Stomach (tissue), 9 donors: ENCODE results near the gene TBX15. TPM values are rescaled to one million over a fixed set of nuclear protein-coding genes. Genes with fewer than 3 reads are reported as not detected.

Experiments
- DNase-seq, 2 donors: peaks; one replicate each; pipeline versions ENCODE4 v3.0.0 to v3.0.0-alpha.2; 2013 to 2019
- H3K27ac ChIP-seq, 5 donors: fragments of 200-600 bp in 4 of 5; sonication (generic) in 4 of 5; one replicate each; pipeline ENCODE4 v1.5.1; 2013 to 2019; ENCODE audit warnings: mild to moderate bottlenecking in 1 of 5, moderate library complexity in 1 of 5
- H3K27me3 ChIP-seq, 3 donors: fragments of 200-600 bp; sonication (generic); one replicate each; pipeline ENCODE4 v1.5.1; 2017 to 2019; ENCODE audit warnings: mixed run types in 1 of 3
- H3K36me3 ChIP-seq, 4 donors: fragments of 200-600 bp; sonication (generic); 1 replicate in 3 of 4; 2 replicates in 1 of 4; pipeline ENCODE4 v1.5.1; 2016 to 2019
- H3K4me1 ChIP-seq, 4 donors: fragments of 200-600 bp; sonication (generic); one replicate each; pipeline ENCODE4 v1.5.1; 2016 to 2019
- H3K4me3 ChIP-seq, 4 donors: fragments of 200-600 bp; sonication (generic) in 3 of 4; one replicate each; pipeline ENCODE4 v1.5.1; 2016 to 2019; ENCODE audit warnings: mild to moderate bottlenecking in 1 of 4
- H3K9me3 ChIP-seq, 4 donors: fragments of 200-600 bp; sonication (generic); one replicate each; pipeline ENCODE4 v1.5.1; 2016 to 2019
- CTCF ChIP-seq, 7 experiments: fragments of 450-650 bp in 4 of 7; fragments of 200-600 bp in 3 of 7; sonication (generic) in 3 of 7; IDR thresholded peaks; one replicate each; pipeline ENCODE4 v1.5.1; 2016 to 2019; ENCODE audit warnings: antibody characterized with exemption in 7 of 7, control low read depth in 2 of 7, mild to moderate bottlenecking in 1 of 7
- EP300 ChIP-seq: sonication (generic); formaldehyde crosslinking; IDR thresholded peaks from one replicate; pipeline ENCODE4 v1.6.1; 2017; ENCODE audit warnings: antibody characterized with exemption
- POLR2A ChIP-seq, 4 donors: fragments of 450-650 bp; IDR thresholded peaks; one replicate each; pipeline ENCODE4 v1.6.1; 2016; ENCODE audit warnings: antibody characterized with exemption in 4 of 4, control low read depth in 2 of 4, mild to moderate bottlenecking in 1 of 4, moderate library complexity in 1 of 4
- POLR2AphosphoS5 ChIP-seq, 3 donors: sonication (generic); formaldehyde crosslinking; IDR thresholded peaks; one replicate each; pipeline ENCODE4 v1.6.1; 2016; ENCODE audit warnings: antibody characterized with exemption in 3 of 3
- WGBS, 5 donors: extraction: QIAGEN DNeasy Blood & Tissue Kit in 3 of 5; methylation state at CpG; one replicate each; pipeline versions ENCODE4 v1.1.5 to v1.1.7; 2013 to 2018; 5-methylcytosine and 5-hydroxymethylcytosine counted together
- intact Hi-C: fragments of 100-400 bp; cut with DNase I; formaldehyde crosslinking; loops from one replicate; pipeline ENCODE4 v1.15.1; 2023; ENCODE audit warnings: low total_unique reads
- polyA plus RNA-seq, 3 donors: library from polyadenylated mRNA; stranded (reverse); fragments of 200-250 nt; gene quantifications; one replicate each; pipeline ENCODE4 v1.2.3, GENCODE V29; 2013
- total RNA-seq, 5 donors: library from RNA; depleted of rRNA; stranded (reverse); fragments of >200 nt; gene quantifications; one replicate each; pipeline versions ENCODE4 v1.1.0 to v1.2.3, GENCODE V29; 2014 to 2016
- donor health status: healthy with polysubstance abuse.
- donor health status: Bipolar disorder and iron deficiency.
- donor health status: healthy.

Gene TBX15
- total and polyA plus RNA-seq, 8 donors = 0.05 to 0.37 TPM; not detected in 6

DNA sequence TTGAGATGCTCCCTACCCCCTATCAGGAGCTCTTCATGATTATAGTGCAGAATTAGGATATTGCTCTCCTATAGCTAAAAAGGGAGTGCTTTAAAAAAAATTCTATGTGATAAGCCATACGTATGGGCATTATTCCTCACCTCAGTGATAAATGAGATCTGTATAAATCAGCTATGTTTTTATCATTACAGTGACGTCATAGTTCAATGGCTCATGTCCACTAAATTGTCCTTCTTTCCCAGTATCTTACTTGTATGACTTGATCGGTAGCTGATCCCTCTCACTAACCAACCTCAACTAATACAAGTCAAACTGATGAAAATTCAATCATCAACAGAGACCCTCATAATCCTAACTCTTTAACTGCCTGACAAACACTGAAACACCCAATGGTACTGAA, 93.3 kb downstream of the TBX15 start:
- H3K4me3 ChIP-seq = no peak overlapping the region
- WGBS, 5 donors = 78 to 87% (median 84%) methylated on average over 3 of the region's 3 CpGs
- H3K36me3 ChIP-seq = no peaks in the 10 kb centered on the region
- no peak for DNase-seq
- H3K4me1 ChIP-seq = no peaks in the 10 kb centered on the region
- no peak overlapping the region for H3K27ac ChIP-seq
- no peaks in the 10 kb centered on the region for H3K27me3 ChIP-seq
- TF ChIP-seq POLR2AphosphoS5 (IDR thresholded peaks at IDR 0.05) = no peak
- no peak for TF ChIP-seq EP300
- TF ChIP-seq CTCF (IDR thresholded peaks at IDR 0.05) = no peak
- TF ChIP-seq POLR2A (IDR thresholded peaks at IDR 0.05) = no peak
- intact Hi-C loops = no loop called here
- H3K9me3 ChIP-seq = no peaks in the 10 kb centered on the region

GRCh38 chr1:118890851-118891384, 97.2 kb downstream of the TBX15 start:
- no peaks in the 10 kb centered on the region for H3K4me1 ChIP-seq
- intact Hi-C loops = no loop called here
- WGBS, 5 donors = 83 to 89% (median 88%) methylated on average over 5 of the region's 5 CpGs
- H3K9me3 ChIP-seq = no peaks in the 10 kb centered on the region
- H3K27ac ChIP-seq = no peak overlapping the region
- TF ChIP-seq POLR2A (IDR thresholded peaks at IDR 0.05) = no peak
- no peaks in the 10 kb centered on the region for H3K36me3 ChIP-seq
- no peak overlapping the region for H3K4me3 ChIP-seq
- DNase-seq = no peak
- no peaks in the 10 kb centered on the region for H3K27me3 ChIP-seq

GRCh38 chr1:118884946-118885345, 103.2 kb downstream of the TBX15 start:
- H3K27me3 ChIP-seq = no peaks in the 10 kb centered on the region
- H3K27ac ChIP-seq = no peak overlapping the region
- H3K36me3 ChIP-seq = no peaks in the 10 kb centered on the region
- 79 to 87% (median 80%) methylated on average over 4 of the region's 4 CpGs for WGBS, 5 donors
- intact Hi-C loops = no loop called here
- H3K4me1 ChIP-seq = no peaks in the 10 kb centered on the region
- H3K4me3 ChIP-seq = no peak overlapping the region
- no peak for DNase-seq
- TF ChIP-seq EP300 (no peak), CTCF (IDR thresholded peaks at IDR 0.05) (no peak), POLR2A (IDR thresholded peaks at IDR 0.05) (no peak), POLR2AphosphoS5 (IDR thresholded peaks at IDR 0.05) (no peak)
- H3K9me3 ChIP-seq = peaks cover 0 to 8% (median 0%) of the 10 kb centered on the region in 4 donors

GRCh38 chr1:118881751-118882150, 106.4 kb downstream of the TBX15 start:
- intact Hi-C loops = no loop called here
- Histone ChIP-seq H3K9me3 (peaks cover 0 to 8% (median 0%) of the 10 kb centered on the region in 4 donors), H3K27ac (no peak overlapping the region), H3K4me1 (no peaks in the 10 kb centered on the region), H3K4me3 (no peak overlapping the region), H3K36me3 (no peaks in the 10 kb centered on the region), H3K27me3 (no peaks in the 10 kb centered on the region)
- 58 to 78% (median 72%) methylated on average over 2 of the region's 2 CpGs for WGBS, 5 donors
- TF ChIP-seq CTCF (IDR thresholded peaks at IDR 0.05) (no peak), POLR2A (IDR thresholded peaks at IDR 0.05) (no peak), POLR2AphosphoS5 (IDR thresholded peaks at IDR 0.05) (no peak), EP300 (no peak)
- DNase-seq = no peak

GRCh38 chr1:118878661-118879060, 109.5 kb downstream of the TBX15 start:
- TF ChIP-seq POLR2A (IDR thresholded peaks at IDR 0.05) (no peak), EP300 (no peak), POLR2AphosphoS5 (IDR thresholded peaks at IDR 0.05) (no peak)

More at GRCh38 chr1:118878661-118879060, 109.5 kb downstream of the TBX15 start:
- H3K4me1 ChIP-seq = no peaks in the 10 kb centered on the region
- WGBS, 5 donors = 73 to 88% (median 82%) methylated on average over 4 of the region's 4 CpGs
- DNase-seq = no peak
- intact Hi-C loops = no loop called here
- H3K36me3 ChIP-seq = no peaks in the 10 kb centered on the region
- no peak overlapping the region for H3K27ac ChIP-seq
- H3K4me3 ChIP-seq = no peak overlapping the region
- H3K9me3 ChIP-seq = no peaks in the 10 kb centered on the region
- no peaks in the 10 kb centered on the region for H3K27me3 ChIP-seq
